Measurements from ENCODE around the gene PRAMEF12. TPM values are rescaled to one million over a fixed set of nuclear protein-coding genes. Genes with fewer than 3 reads are reported as not detected.

PRAMEF12 gene
- total RNA-seq, 1 donor from 2014 or later: not detected

DNA sequence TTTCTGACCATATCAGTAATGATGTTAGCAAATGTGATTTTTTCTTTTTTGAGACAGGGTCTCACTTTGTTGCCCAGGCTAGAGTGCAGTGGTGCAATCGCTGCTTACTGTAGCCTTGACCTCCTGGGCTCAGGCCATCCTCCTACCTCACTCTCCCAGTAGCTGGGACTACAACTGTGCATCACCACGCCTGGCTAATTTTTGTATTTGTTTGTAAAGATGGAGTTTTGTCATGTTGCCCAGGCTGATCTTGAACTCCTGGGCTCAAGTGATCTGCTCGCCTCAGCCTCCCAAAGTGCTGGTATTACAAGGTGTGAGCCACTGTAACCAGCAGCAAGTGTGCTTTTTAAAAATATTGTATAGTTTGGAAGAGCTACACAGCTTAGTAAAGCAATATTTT is 31.6 kb upstream of the PRAMEF12 start:
- H3F3A ChIP-seq (ENCODE audit: low read depth): no peaks in the 10 kb centered on the region
- no peak overlapping the region for H3K9ac ChIP-seq
- no peaks in the 10 kb centered on the region for H4K20me1 ChIP-seq (ENCODE audit: low read depth)
- DNase-seq (ENCODE audit: low spot score): no peak
- no peaks in the 10 kb centered on the region for H3K79me2 ChIP-seq (ENCODE audit: low read depth)
- H2AFZ ChIP-seq (replicated peaks): no peak overlapping the region
- H3K4me2 ChIP-seq: no peak overlapping the region
- no peaks in the 10 kb centered on the region for H3K4me1 ChIP-seq
- H3K4me1 Mint-ChIP-seq: no peaks in the 10 kb centered on the region
- H3K4me3 Mint-ChIP-seq: no peak overlapping the region
- H3K9me3 Mint-ChIP-seq: no peaks in the 10 kb centered on the region
- TF ChIP-seq EZH2phosphoT487 (IDR thresholded peaks at IDR 0.05) (no peak), CTCF (IDR thresholded peaks at IDR 0.05) (no peak), EZH2 (IDR thresholded peaks at IDR 0.05) (no peak)
- no peaks in the 10 kb centered on the region for H3K36me3 ChIP-seq
- H3K36me3 Mint-ChIP-seq: no peaks in the 10 kb centered on the region
- H3K9me3 ChIP-seq (ENCODE audit: low read depth): no peaks in the 10 kb centered on the region
- no peak overlapping the region for H3K27ac ChIP-seq
- peaks cover 2% of the 10 kb centered on the region for H3K27me3 Mint-ChIP-seq (ENCODE audit: insufficient read depth, low read depth)
- no peaks in the 10 kb centered on the region for H3K27me3 ChIP-seq
- no peak overlapping the region for H3K27ac Mint-ChIP-seq
- no peak overlapping the region for H3K4me3 ChIP-seq

DNA sequence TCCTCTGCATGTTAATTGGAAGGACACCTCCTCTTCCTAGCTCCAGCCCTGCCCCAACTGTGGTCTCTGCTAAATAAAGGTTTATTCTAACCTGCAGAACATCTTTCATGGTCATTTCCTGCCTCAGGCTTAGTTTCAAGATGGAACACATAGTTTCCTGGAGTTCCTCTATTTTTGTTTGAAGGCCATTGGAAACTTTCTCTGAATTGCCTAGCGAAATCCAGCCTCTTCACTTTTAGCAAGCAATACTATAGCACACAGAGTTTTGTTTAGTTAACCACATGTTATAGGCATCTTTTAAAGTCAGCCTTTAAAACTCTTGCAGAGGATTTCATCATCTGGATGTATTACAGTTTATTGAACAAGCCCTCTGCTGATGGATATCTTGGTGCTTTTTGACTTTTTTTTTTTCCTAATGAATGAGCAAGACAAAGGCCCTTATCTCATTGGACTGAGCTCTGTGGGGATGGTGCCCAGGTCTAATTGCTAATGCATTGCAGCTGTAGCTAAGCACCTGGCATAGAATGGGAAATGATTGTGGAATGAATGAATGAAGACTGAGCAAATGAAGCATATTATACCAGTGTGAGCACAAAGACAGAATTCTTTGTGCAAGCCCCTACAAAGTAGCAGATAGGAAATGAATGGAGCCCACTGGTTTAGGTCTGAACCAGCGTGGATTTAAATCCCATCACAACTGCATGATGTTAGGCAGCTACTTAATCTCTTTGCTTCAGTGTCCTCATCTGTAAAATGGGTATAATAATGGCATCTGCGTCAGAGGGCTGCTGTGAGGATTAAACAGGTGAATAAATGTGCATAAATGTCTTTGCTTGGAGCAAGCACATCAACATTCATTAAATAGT is 28.2 kb upstream of the PRAMEF12 start:
- no peak overlapping the region for H3K4me2 ChIP-seq
- Mint-ChIP-seq H3K27ac (no peak overlapping the region), H3K4me3 (no peak overlapping the region), H3K36me3 (no peaks in the 10 kb centered on the region), H3K9me3 (peaks cover 15% of the 10 kb centered on the region), H3K27me3 (ENCODE audit: insufficient read depth, low read depth) (peaks cover 2% of the 10 kb centered on the region), H3K4me1 (no peaks in the 10 kb centered on the region)
- DNase-seq (ENCODE audit: low spot score): no peak
- H3K27me3 ChIP-seq: no peaks in the 10 kb centered on the region
- peaks cover 3% of the 10 kb centered on the region for H3K9me3 ChIP-seq (ENCODE audit: low read depth)
- H2AFZ ChIP-seq (replicated peaks): no peak overlapping the region
- TF ChIP-seq EZH2phosphoT487 (IDR thresholded peaks at IDR 0.05) (no peak), EZH2 (IDR thresholded peaks at IDR 0.05) (no peak), CTCF (IDR thresholded peaks at IDR 0.05) (no peak)
- H3K36me3 ChIP-seq: no peaks in the 10 kb centered on the region
- H3K27ac ChIP-seq: no peak overlapping the region
- no peaks in the 10 kb centered on the region for H3F3A ChIP-seq (ENCODE audit: low read depth)
- H3K79me2 ChIP-seq (ENCODE audit: low read depth): no peaks in the 10 kb centered on the region
- H3K4me3 ChIP-seq: no peak overlapping the region
- no peaks in the 10 kb centered on the region for H3K4me1 ChIP-seq
- no peak overlapping the region for H3K9ac ChIP-seq
- no peaks in the 10 kb centered on the region for H4K20me1 ChIP-seq (ENCODE audit: low read depth)

DNA sequence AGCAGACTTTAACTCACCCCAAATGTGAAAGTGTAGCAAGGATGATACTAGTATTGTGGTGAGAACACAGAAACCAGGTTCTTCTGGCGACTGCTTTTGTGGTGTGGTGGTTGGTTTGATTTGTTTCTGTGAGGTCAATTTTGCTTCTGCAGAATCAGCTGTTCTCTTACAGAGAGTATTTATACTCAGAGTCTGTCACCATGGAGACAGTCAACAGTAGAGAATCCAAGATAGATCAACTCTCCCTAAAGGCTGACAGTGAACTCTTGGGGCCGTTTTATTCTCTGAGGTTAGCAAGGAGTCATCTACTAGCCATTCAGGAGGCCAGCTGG is 27.6 kb upstream of the PRAMEF12 start, which contains the start of gene CFAP107:
CFAP107 (plus strand) TSS at position 209 of the 332 bp plus-strand sequence. CDS start 231 bp downstream, outside the sequence.
- no peak within 1 kb of the TSS for H3K4me3 Mint-ChIP-seq
- Histone ChIP-seq H3K4me2 (no peak within 1 kb of the TSS), H3K79me2 (ENCODE audit: low read depth) (no peaks in the 10 kb centered on the region), H3K27me3 (no peaks in the 10 kb centered on the region), H3K9me3 (ENCODE audit: low read depth) (peaks cover 3% of the 10 kb centered on the region), H3F3A (ENCODE audit: low read depth) (no peaks in the 10 kb centered on the region), H4K20me1 (ENCODE audit: low read depth) (no peaks in the 10 kb centered on the region), H3K4me1 (no peaks in the 10 kb centered on the region), H2AFZ (replicated peaks) (no peak within 1 kb of the TSS), H3K9ac (no peak within 1 kb of the TSS), H3K27ac (no peak within 1 kb of the TSS), H3K4me3 (no peak within 1 kb of the TSS), H3K36me3 (no peaks in the 10 kb centered on the region)
- H3K9me3 Mint-ChIP-seq: peaks cover 15% of the 10 kb centered on the region
- no peaks in the 10 kb centered on the region for H3K36me3 Mint-ChIP-seq
- no peak for DNase-seq (ENCODE audit: low spot score)
- TF ChIP-seq EZH2 (IDR thresholded peaks at IDR 0.05): no peak
- TF ChIP-seq CTCF (IDR thresholded peaks at IDR 0.05): no peak
- TF ChIP-seq EZH2phosphoT487 (IDR thresholded peaks at IDR 0.05): no peak
- no peaks in the 10 kb centered on the region for H3K4me1 Mint-ChIP-seq
- peaks cover 2% of the 10 kb centered on the region for H3K27me3 Mint-ChIP-seq (ENCODE audit: insufficient read depth, low read depth)
- H3K27ac Mint-ChIP-seq: no peak within 1 kb of the TSS

Data from neural progenitor cell (in vitro differentiated cells).